IgD-negative memory B cell (primary cell): ENCODE measurements around the gene JMJD6. TPM values are rescaled to one million over a fixed set of nuclear protein-coding genes. Genes with fewer than 3 reads are reported as not detected.
"Not testable (repeated sequence)": the region's sequence is repeated elsewhere in the genome, so short reads cannot be mapped to it uniquely, and the experiment has no call there.

ENCODE experiments used
- H3K27ac Mint-ChIP-seq, 3 donors: one replicate each; pipeline ENCODE4 v1.8.0; 2020 to 2022; ENCODE audit warnings: mild to moderate bottlenecking in 3 of 3, mixed read lengths in 3 of 3, moderate library complexity in 1 of 3
- H3K27me3 Mint-ChIP-seq: one replicate; pipeline ENCODE4 v1.8.0; 2021; ENCODE audit warnings: mixed read lengths
- H3K36me3 Mint-ChIP-seq: one replicate; pipeline ENCODE4 v1.8.0; 2020; ENCODE audit warnings: mild to moderate bottlenecking, mixed read lengths
- H3K4me1 Mint-ChIP-seq, 3 donors: one replicate each; pipeline ENCODE4 v1.8.0; 2020 to 2022; ENCODE audit warnings: mixed read lengths in 3 of 3, mild to moderate bottlenecking in 1 of 3
- H3K4me3 Mint-ChIP-seq, 4 donors: one replicate each; pipeline ENCODE4 v1.8.0; 2020 to 2022; ENCODE audit warnings: mild to moderate bottlenecking in 4 of 4, mixed read lengths in 4 of 4, moderate library complexity in 3 of 4
- H3K9me3 Mint-ChIP-seq, 3 donors: one replicate each; pipeline ENCODE4 v1.8.0; 2020 to 2021; ENCODE audit warnings: mixed read lengths in 3 of 3, mild to moderate bottlenecking in 1 of 3
- polyA plus RNA-seq: library from polyadenylated mRNA; unstranded; fragments of 300-500 nt; fragmentation: Illumina TruSeq; gene quantifications from one replicate; pipeline ENCODE4 v1.2.3, GENCODE V29; 2021

Gene JMJD6
- polyA plus RNA-seq, result 41.4 TPM

DNA sequence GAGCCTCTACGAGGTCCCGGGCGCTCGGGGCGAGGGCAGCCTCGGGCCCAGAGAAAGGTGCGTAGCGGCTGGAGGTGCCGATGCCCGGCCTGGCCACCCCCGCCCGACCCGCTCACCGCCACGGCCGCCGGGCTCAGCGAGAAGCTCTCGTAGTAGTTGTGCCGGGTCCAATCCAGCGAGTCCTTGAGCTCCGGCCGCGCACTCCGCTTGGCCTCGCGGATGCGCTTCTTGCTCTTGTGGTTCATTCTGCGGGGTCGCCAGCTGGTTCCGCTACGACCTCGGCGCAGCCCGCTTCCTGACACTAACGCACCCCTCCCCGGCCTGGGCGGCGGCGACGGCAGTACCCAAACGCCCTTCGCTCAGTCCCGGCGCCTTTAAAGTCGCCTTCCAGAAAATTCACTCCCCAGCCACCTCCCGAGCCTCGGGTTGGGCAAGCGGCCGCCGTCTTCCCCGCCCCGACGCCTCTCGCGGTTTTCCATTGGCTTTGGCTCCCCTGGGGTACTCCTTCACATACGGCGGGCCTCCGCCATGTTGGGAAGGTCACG lies at the start of gene JMJD6:
TSS of gene JMJD6 (minus strand) at position 376 of the 545 bp plus-strand sequence. CDS start at position 245, 131 bp downstream.
- H3K27ac Mint-ChIP-seq, result peak within 1 kb of the TSS; percentile 99 to 100 (median 99)
- H3K9me3 Mint-ChIP-seq, result no peaks in the 10 kb centered on the region
- no peaks in the 10 kb centered on the region for H3K27me3 Mint-ChIP-seq
- H3K4me3 Mint-ChIP-seq, result peak within 1 kb of the TSS; percentile 98 to 99 (median 99)
- peaks cover 2% of the 10 kb centered on the region for H3K36me3 Mint-ChIP-seq
- H3K4me1 Mint-ChIP-seq, result peaks cover 14 to 34% (median 30%) of the 10 kb centered on the region in 3 donors

GRCh38 chr17:76775021-76775600 lies 48.7 kb upstream of the JMJD6 start:
- no peak overlapping the region for H3K27ac Mint-ChIP-seq
- no peaks in the 10 kb centered on the region for H3K27me3 Mint-ChIP-seq
- peaks cover 0 to 10% (median 0%) of the 10 kb centered on the region in 3 donors for H3K4me1 Mint-ChIP-seq
- peaks cover 20% of the 10 kb centered on the region for H3K36me3 Mint-ChIP-seq
- H3K9me3 Mint-ChIP-seq, result no peaks in the 10 kb centered on the region
- H3K4me3 Mint-ChIP-seq, result no peak overlapping the region

GRCh38 chr17:76772842-76773525 lies 46.6 kb upstream of the JMJD6 start:
- H3K36me3 Mint-ChIP-seq, result peaks cover 24% of the 10 kb centered on the region
- no peaks in the 10 kb centered on the region for H3K27me3 Mint-ChIP-seq
- peak overlapping the region in 1 of 4 donors; percentile 42 for H3K4me3 Mint-ChIP-seq
- peak overlapping the region in 1 of 3 donors; percentile 12 for H3K27ac Mint-ChIP-seq
- no peaks in the 10 kb centered on the region for H3K9me3 Mint-ChIP-seq
- peaks cover 0 to 6% (median 0%) of the 10 kb centered on the region in 3 donors for H3K4me1 Mint-ChIP-seq

DNA sequence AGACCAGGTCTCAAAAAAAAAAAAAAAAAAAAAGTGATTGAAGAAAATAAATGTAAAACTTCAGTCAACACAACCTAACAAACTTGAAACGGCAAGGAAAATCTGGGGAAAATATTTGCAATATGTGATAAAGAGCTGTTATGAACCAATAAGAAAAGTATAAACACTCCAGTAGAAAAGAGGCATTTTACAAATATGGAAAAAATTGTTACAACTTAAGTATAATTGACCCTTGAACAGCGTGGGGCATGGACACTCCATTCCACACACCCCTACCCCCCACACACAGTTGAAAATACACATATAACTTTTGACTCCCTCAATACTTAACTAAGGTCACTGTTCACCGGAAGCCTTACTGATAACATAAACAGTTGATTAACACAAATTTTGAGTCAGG lies 32.2 kb upstream of the JMJD6 start:
- no peak overlapping the region for H3K27ac Mint-ChIP-seq
- H3K27me3 Mint-ChIP-seq, result no peaks in the 10 kb centered on the region
- H3K9me3 Mint-ChIP-seq, result no peaks in the 10 kb centered on the region
- H3K36me3 Mint-ChIP-seq, result peaks cover 6% of the 10 kb centered on the region
- H3K4me1 Mint-ChIP-seq, result peaks cover 0 to 3% (median 0%) of the 10 kb centered on the region in 3 donors
- no peak overlapping the region for H3K4me3 Mint-ChIP-seq

- Mint-ChIP-seq H3K27ac (no peak overlapping the region), H3K4me1 (peaks cover 0 to 3% (median 2%) of the 10 kb centered on the region in 3 donors), H3K4me3 (no peak overlapping the region), H3K27me3 (no peaks in the 10 kb centered on the region), H3K9me3 (no peaks in the 10 kb centered on the region), H3K36me3 (peaks cover 9% of the 10 kb centered on the region)
Observed at GRCh38 chr17:76757256-76757655, 30.9 kb upstream of the JMJD6 start.

GRCh38 chr17:76755285-76755684 lies 28.9 kb upstream of the JMJD6 start:
- no peak overlapping the region for H3K4me3 Mint-ChIP-seq
- H3K4me1 Mint-ChIP-seq, result peaks cover 0 to 5% (median 2%) of the 10 kb centered on the region in 3 donors
- H3K9me3 Mint-ChIP-seq, result no peaks in the 10 kb centered on the region
- H3K27ac Mint-ChIP-seq, result no peak overlapping the region
- peaks cover 9% of the 10 kb centered on the region for H3K36me3 Mint-ChIP-seq
- H3K27me3 Mint-ChIP-seq, result no peaks in the 10 kb centered on the region

- Mint-ChIP-seq H3K27ac (peak overlapping the region in 2 of 3 donors; percentile 59 to 78), H3K27me3 (no peaks in the 10 kb centered on the region), H3K4me1 (peaks cover 0 to 5% (median 2%) of the 10 kb centered on the region in 3 donors), H3K4me3 (peak overlapping the region in 1 of 4 donors; percentile 21), H3K9me3 (no peaks in the 10 kb centered on the region), H3K36me3 (peaks cover 13% of the 10 kb centered on the region)
Observed at GRCh38 chr17:76753061-76753961, 26.9 kb upstream of the JMJD6 start.

- Mint-ChIP-seq H3K27ac (no peak overlapping the region), H3K4me1 (peaks cover 0 to 5% (median 2%) of the 10 kb centered on the region in 3 donors), H3K27me3 (no peaks in the 10 kb centered on the region), H3K4me3 (no peak overlapping the region), H3K9me3 (no peaks in the 10 kb centered on the region), H3K36me3 (peaks cover 10% of the 10 kb centered on the region)
Observed at GRCh38 chr17:76752006-76752405, 25.6 kb upstream of the JMJD6 start.

- H3K9me3 Mint-ChIP-seq, result no peaks in the 10 kb centered on the region
- H3K27ac Mint-ChIP-seq, result no peak overlapping the region
- H3K36me3 Mint-ChIP-seq, result peaks cover 8% of the 10 kb centered on the region
- no peaks in the 10 kb centered on the region for H3K27me3 Mint-ChIP-seq
- peaks cover 0 to 5% (median 2%) of the 10 kb centered on the region in 3 donors for H3K4me1 Mint-ChIP-seq
- H3K4me3 Mint-ChIP-seq, result no peak overlapping the region
Observed at GRCh38 chr17:76751416-76751993, 25.1 kb upstream of the JMJD6 start.

GRCh38 chr17:76748657-76749056 lies 22.3 kb upstream of the JMJD6 start:
- Mint-ChIP-seq H3K36me3 (peaks cover 7% of the 10 kb centered on the region), H3K27me3 (no peaks in the 10 kb centered on the region), H3K27ac (no peak overlapping the region), H3K4me1 (peaks cover 0 to 5% (median 2%) of the 10 kb centered on the region in 3 donors), H3K9me3 (no peaks in the 10 kb centered on the region), H3K4me3 (no peak overlapping the region)

DNA sequence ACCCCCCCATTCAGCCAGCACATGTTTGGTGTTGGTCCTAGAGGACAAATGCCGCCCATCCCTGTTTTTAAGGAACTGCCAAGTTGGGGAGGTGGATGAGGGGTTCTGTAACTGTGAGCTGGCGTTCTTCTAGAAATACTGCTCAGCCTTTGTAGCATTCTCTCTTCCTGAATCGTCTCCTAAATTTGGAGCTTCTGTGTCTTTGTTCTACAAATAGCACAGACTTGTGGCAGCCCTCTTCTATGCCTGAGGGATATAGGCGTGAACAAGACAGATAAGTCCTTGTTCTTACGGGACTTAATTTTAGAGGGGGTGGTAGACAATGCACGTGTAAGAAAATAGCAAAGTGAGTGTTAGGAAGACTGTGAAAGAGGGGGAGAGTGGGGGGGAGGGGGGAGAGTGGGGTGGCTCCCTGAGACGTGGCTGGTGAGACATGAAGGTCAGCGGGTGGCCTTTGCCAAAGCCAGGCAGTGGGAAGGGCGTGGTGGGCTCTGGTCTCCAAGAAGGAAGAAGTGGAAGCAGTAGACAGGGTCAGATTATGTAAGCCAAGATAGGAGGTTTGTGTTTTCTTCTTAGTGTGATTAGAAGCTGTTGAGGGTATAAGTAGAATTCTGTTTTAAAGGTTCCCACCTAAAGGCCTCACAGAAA lies 21.4 kb upstream of the JMJD6 start:
- Mint-ChIP-seq H3K27me3 (no peaks in the 10 kb centered on the region), H3K27ac (peak overlapping the region in 1 of 3 donors; percentile 23), H3K9me3 (no peaks in the 10 kb centered on the region), H3K4me3 (no peak overlapping the region), H3K36me3 (peaks cover 8% of the 10 kb centered on the region), H3K4me1 (peaks cover 0 to 3% (median 2%) of the 10 kb centered on the region in 3 donors)

DNA sequence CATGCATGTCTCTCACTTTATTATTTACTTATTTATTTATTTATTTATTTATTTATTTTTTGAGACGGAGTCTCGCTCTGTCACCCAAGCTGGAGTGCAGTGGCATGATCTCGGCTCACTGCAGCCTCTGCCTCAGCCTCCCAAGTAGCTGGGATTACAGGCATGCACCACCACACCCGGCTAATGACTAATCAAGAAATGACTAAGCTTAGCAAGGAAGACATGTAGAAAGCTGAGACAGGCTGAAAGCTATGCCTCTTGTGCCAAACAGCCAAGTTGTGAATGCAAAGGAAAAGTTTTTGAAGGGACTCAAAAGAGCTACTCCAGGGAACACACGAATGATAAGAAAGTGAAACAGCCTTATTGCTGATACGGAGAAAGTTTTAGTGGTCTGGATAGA lies 19.4 kb upstream of the JMJD6 start:
- peaks cover 11% of the 10 kb centered on the region for H3K36me3 Mint-ChIP-seq
- not testable (repeated sequence) for H3K4me1 Mint-ChIP-seq, H3K4me3 Mint-ChIP-seq, H3K27me3 Mint-ChIP-seq, H3K27ac Mint-ChIP-seq, H3K9me3 Mint-ChIP-seq

- no peak overlapping the region for H3K4me3 Mint-ChIP-seq
- H3K4me1 Mint-ChIP-seq, result peaks cover 0 to 4% (median 4%) of the 10 kb centered on the region in 3 donors
- no peaks in the 10 kb centered on the region for H3K27me3 Mint-ChIP-seq
- no peak overlapping the region for H3K27ac Mint-ChIP-seq
- H3K36me3 Mint-ChIP-seq, result peaks cover 7% of the 10 kb centered on the region
- no peaks in the 10 kb centered on the region for H3K9me3 Mint-ChIP-seq
Observed at GRCh38 chr17:76744747-76745146, 18.3 kb upstream of the JMJD6 start.

DNA sequence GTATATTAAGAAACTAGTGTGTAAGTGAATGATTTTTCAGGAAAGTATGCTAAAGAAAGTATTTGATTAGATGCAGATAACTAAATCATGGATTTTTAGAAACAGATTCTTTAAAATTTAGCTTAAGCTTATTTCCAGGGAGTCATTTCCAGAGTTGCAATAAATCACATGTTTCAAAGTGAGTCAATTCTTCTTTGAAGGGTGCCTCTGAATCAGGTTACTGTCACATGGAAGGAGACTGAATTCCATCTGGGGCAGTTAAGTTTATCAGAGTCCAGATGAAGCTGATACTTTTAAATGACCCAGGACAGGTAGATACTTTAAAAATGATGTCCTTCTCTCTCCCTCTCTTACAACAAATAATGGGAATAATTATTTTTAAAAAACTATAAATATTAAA lies 16.6 kb upstream of the JMJD6 start:
- Mint-ChIP-seq H3K4me3 (no peak overlapping the region), H3K9me3 (no peaks in the 10 kb centered on the region), H3K27ac (no peak overlapping the region), H3K36me3 (peaks cover 7% of the 10 kb centered on the region), H3K27me3 (no peaks in the 10 kb centered on the region), H3K4me1 (peaks cover 6 to 15% (median 12%) of the 10 kb centered on the region in 3 donors)
